ENCODE data around the gene DPP10.

The DPP10 gene

GRCh38 chr2:114684403-114684802, 242.0 kb downstream of the DPP10 start:
- H3K9me3 ChIP-seq (ENCODE audit: insufficient read depth, low read length) = no peaks in the 10 kb centered on the region
- TF ChIP-seq YY1 (IDR thresholded peaks at IDR 0.05; ENCODE audit: insufficient read depth, insufficient read length) (no peak), ZNF274 (IDR thresholded peaks at IDR 0.05; ENCODE audit: low read depth, low read length) (no peak), SUZ12 (IDR thresholded peaks at IDR 0.05; ENCODE audit: extremely low read depth, insufficient read depth, insufficient read length) (no peak)
- no peaks in the 10 kb centered on the region for H3K36me3 ChIP-seq (ENCODE audit: insufficient read depth, insufficient read length, low read length)
- no peaks in the 10 kb centered on the region for H3K4me1 ChIP-seq (ENCODE audit: insufficient read depth, insufficient read length)
- no peak overlapping the region for H3K4me3 ChIP-seq (ENCODE audit: insufficient read length, low read depth)
- H3K9ac ChIP-seq (ENCODE audit: insufficient read length, low read depth) = no peak overlapping the region
- peak; percentile 28 for DNase-seq (ENCODE audit: low read depth, low spot score)
- H3K27me3 ChIP-seq (ENCODE audit: insufficient read depth, insufficient read length) = no peaks in the 10 kb centered on the region

- H3K4me3 ChIP-seq (ENCODE audit: insufficient read length, low read depth) = no peak overlapping the region
- H3K4me1 ChIP-seq (ENCODE audit: insufficient read depth, insufficient read length) = no peaks in the 10 kb centered on the region
- H3K36me3 ChIP-seq (ENCODE audit: insufficient read depth, insufficient read length, low read length) = no peaks in the 10 kb centered on the region
- no peak overlapping the region for H3K9ac ChIP-seq (ENCODE audit: insufficient read length, low read depth)
- TF ChIP-seq ZNF274 (IDR thresholded peaks at IDR 0.05; ENCODE audit: low read depth, low read length) (no peak), YY1 (IDR thresholded peaks at IDR 0.05; ENCODE audit: insufficient read depth, insufficient read length) (no peak), SUZ12 (IDR thresholded peaks at IDR 0.05; ENCODE audit: extremely low read depth, insufficient read depth, insufficient read length) (no peak)
- H3K27me3 ChIP-seq (ENCODE audit: insufficient read depth, insufficient read length) = no peaks in the 10 kb centered on the region
- no peaks in the 10 kb centered on the region for H3K9me3 ChIP-seq (ENCODE audit: insufficient read depth, low read length)
- DNase-seq (ENCODE audit: low read depth, low spot score) = peak; percentile 43
Observed at GRCh38 chr2:114685102-114685501, 242.7 kb downstream of the DPP10 start.

GRCh38 chr2:114688241-114688640, 245.8 kb downstream of the DPP10 start:
- TF ChIP-seq ZNF274 (IDR thresholded peaks at IDR 0.05; ENCODE audit: low read depth, low read length) (no peak), YY1 (IDR thresholded peaks at IDR 0.05; ENCODE audit: insufficient read depth, insufficient read length) (no peak)
- no peak overlapping the region for H3K9ac ChIP-seq (ENCODE audit: insufficient read length, low read depth)
- H3K4me1 ChIP-seq (ENCODE audit: insufficient read depth, insufficient read length) = no peaks in the 10 kb centered on the region
- H3K9me3 ChIP-seq (ENCODE audit: insufficient read depth, low read length) = no peaks in the 10 kb centered on the region; the same call in 1 of the 2 replicates
- no peak overlapping the region for H3K4me3 ChIP-seq (ENCODE audit: insufficient read length, low read depth)
- DNase-seq (ENCODE audit: low read depth, low spot score) = no peak
- no peaks in the 10 kb centered on the region for H3K27me3 ChIP-seq (ENCODE audit: insufficient read depth, insufficient read length)
- H3K36me3 ChIP-seq (ENCODE audit: insufficient read depth, insufficient read length, low read length) = no peaks in the 10 kb centered on the region

- TF ChIP-seq SUZ12 (IDR thresholded peaks at IDR 0.05; ENCODE audit: extremely low read depth, insufficient read depth, insufficient read length) = no peak
- TF ChIP-seq ZNF274 (IDR thresholded peaks at IDR 0.05; ENCODE audit: low read depth, low read length) = no peak
- TF ChIP-seq YY1 (IDR thresholded peaks at IDR 0.05; ENCODE audit: insufficient read depth, insufficient read length) = no peak
- H3K9me3 ChIP-seq (ENCODE audit: insufficient read depth, low read length) = no peaks in the 10 kb centered on the region
- no peaks in the 10 kb centered on the region for H3K27me3 ChIP-seq (ENCODE audit: insufficient read depth, insufficient read length)
- peak; percentile 22 for DNase-seq (ENCODE audit: low read depth, low spot score)
- H3K4me1 ChIP-seq (ENCODE audit: insufficient read depth, insufficient read length) = no peaks in the 10 kb centered on the region
- no peak overlapping the region for H3K9ac ChIP-seq (ENCODE audit: insufficient read length, low read depth)
- no peaks in the 10 kb centered on the region for H3K36me3 ChIP-seq (ENCODE audit: insufficient read depth, insufficient read length, low read length)
- H3K4me3 ChIP-seq (ENCODE audit: insufficient read length, low read depth) = no peak overlapping the region
Observed at GRCh38 chr2:114698520-114698919, 256.1 kb downstream of the DPP10 start.

- H3K9ac ChIP-seq (ENCODE audit: insufficient read length, low read depth) = no peak overlapping the region
- H3K27me3 ChIP-seq (ENCODE audit: insufficient read depth, insufficient read length) = no peaks in the 10 kb centered on the region
- TF ChIP-seq YY1 (IDR thresholded peaks at IDR 0.05; ENCODE audit: insufficient read depth, insufficient read length) (no peak), SUZ12 (IDR thresholded peaks at IDR 0.05; ENCODE audit: extremely low read depth, insufficient read depth, insufficient read length) (no peak), ZNF274 (IDR thresholded peaks at IDR 0.05; ENCODE audit: low read depth, low read length) (no peak)
- no peak overlapping the region for H3K4me3 ChIP-seq (ENCODE audit: insufficient read length, low read depth)
- no peaks in the 10 kb centered on the region for H3K9me3 ChIP-seq (ENCODE audit: insufficient read depth, low read length)
- no peak for DNase-seq (ENCODE audit: low read depth, low spot score)
- no peaks in the 10 kb centered on the region for H3K4me1 ChIP-seq (ENCODE audit: insufficient read depth, insufficient read length)
- H3K36me3 ChIP-seq (ENCODE audit: insufficient read depth, insufficient read length, low read length) = no peaks in the 10 kb centered on the region
Observed at GRCh38 chr2:114699423-114699944, 257.0 kb downstream of the DPP10 start.

GRCh38 chr2:114700440-114700839, 258.0 kb downstream of the DPP10 start:
- H3K9ac ChIP-seq (ENCODE audit: insufficient read length, low read depth) = no peak overlapping the region
- H3K4me3 ChIP-seq (ENCODE audit: insufficient read length, low read depth) = no peak overlapping the region
- DNase-seq (ENCODE audit: low read depth, low spot score) = no peak
- TF ChIP-seq SUZ12 (IDR thresholded peaks at IDR 0.05; ENCODE audit: extremely low read depth, insufficient read depth, insufficient read length) = no peak
- no peak for TF ChIP-seq ZNF274 (IDR thresholded peaks at IDR 0.05; ENCODE audit: low read depth, low read length)
- TF ChIP-seq YY1 (IDR thresholded peaks at IDR 0.05; ENCODE audit: insufficient read depth, insufficient read length) = no peak
- H3K4me1 ChIP-seq (ENCODE audit: insufficient read depth, insufficient read length) = no peaks in the 10 kb centered on the region
- H3K27me3 ChIP-seq (ENCODE audit: insufficient read depth, insufficient read length) = no peaks in the 10 kb centered on the region
- no peaks in the 10 kb centered on the region for H3K9me3 ChIP-seq (ENCODE audit: insufficient read depth, low read length)
- H3K36me3 ChIP-seq (ENCODE audit: insufficient read depth, insufficient read length, low read length) = no peaks in the 10 kb centered on the region

GRCh38 chr2:114709936-114710850, 267.8 kb downstream of the DPP10 start:
- peak; percentile 25 for DNase-seq (ENCODE audit: low read depth, low spot score)
- H3K4me1 ChIP-seq (ENCODE audit: insufficient read depth, insufficient read length) = no peaks in the 10 kb centered on the region
- H3K36me3 ChIP-seq (ENCODE audit: insufficient read depth, insufficient read length, low read length) = no peaks in the 10 kb centered on the region
- no peak overlapping the region for H3K9ac ChIP-seq (ENCODE audit: insufficient read length, low read depth)
- TF ChIP-seq YY1 (IDR thresholded peaks at IDR 0.05; ENCODE audit: insufficient read depth, insufficient read length) (no peak), ZNF274 (IDR thresholded peaks at IDR 0.05; ENCODE audit: low read depth, low read length) (no peak), SUZ12 (IDR thresholded peaks at IDR 0.05; ENCODE audit: extremely low read depth, insufficient read depth, insufficient read length) (no peak)
- H3K4me3 ChIP-seq (ENCODE audit: insufficient read length, low read depth) = no peak overlapping the region
- no peaks in the 10 kb centered on the region for H3K27me3 ChIP-seq (ENCODE audit: insufficient read depth, insufficient read length)
- H3K9me3 ChIP-seq (ENCODE audit: insufficient read depth, low read length) = peaks cover 13% of the 10 kb centered on the region

Measured in NT2/D1 (cell line).